GM19240 (cell line): ENCODE results near the gene SEMA6D.

ENCODE experiments used
- DNase-seq: peaks from one replicate; pipeline ENCODE4 v3.0.0; 2011; ENCODE audit warnings: low spot score; ENCODE audit not compliant: insufficient read length

The SEMA6D gene

DNA sequence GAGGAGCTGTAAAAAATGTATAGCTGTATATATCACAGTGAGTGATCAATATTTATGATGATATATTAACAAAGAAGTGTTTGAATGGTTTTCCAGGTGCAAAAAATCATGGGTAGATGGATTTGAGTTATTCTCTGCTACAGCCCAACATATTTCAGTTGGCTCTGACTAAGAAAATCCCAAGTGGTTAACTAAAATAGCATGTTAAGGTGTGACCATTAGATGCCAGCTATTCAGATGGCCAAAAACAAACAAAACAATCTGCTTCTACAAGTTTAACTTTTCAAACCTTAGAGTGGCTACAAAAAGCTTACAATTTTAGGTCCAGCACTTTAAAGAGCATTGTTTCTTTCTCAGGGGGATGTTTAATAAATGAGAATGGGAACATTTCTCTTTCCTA is 67.5 kb downstream of the SEMA6D start:
- no peak for DNase-seq

- DNase-seq: no peak
These were observed 69.1 kb downstream of the SEMA6D start for GRCh38 chr15:47786371-47786770.

DNA sequence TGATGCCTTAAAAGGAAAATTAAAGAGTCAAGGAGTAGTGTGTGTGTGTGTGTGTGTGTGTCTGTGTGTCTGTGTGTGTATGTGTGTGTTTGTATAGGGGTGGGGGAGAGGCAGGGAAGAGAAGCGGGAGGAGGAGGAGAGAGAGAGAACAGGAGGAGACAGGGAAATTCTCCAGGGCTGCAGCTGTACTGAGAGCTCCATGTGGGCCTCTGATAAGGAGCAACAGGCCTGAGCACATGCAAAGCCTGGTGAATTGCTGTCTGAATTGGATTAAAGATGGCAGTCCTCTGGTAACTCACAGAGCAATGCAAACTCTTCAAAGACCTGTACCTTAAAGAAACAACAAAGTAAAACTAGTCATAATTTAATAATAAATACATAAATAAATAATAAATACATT is 70.6 kb downstream of the SEMA6D start:
- no peak for DNase-seq

- DNase-seq: no peak
These were observed 71.4 kb downstream of the SEMA6D start for GRCh38 chr15:47788685-47789084.

GRCh38 chr15:47791161-47791560 is 73.9 kb downstream of the SEMA6D start:
- no peak for DNase-seq

GRCh38 chr15:47792231-47792630 is 74.9 kb downstream of the SEMA6D start:
- DNase-seq: no peak

DNA sequence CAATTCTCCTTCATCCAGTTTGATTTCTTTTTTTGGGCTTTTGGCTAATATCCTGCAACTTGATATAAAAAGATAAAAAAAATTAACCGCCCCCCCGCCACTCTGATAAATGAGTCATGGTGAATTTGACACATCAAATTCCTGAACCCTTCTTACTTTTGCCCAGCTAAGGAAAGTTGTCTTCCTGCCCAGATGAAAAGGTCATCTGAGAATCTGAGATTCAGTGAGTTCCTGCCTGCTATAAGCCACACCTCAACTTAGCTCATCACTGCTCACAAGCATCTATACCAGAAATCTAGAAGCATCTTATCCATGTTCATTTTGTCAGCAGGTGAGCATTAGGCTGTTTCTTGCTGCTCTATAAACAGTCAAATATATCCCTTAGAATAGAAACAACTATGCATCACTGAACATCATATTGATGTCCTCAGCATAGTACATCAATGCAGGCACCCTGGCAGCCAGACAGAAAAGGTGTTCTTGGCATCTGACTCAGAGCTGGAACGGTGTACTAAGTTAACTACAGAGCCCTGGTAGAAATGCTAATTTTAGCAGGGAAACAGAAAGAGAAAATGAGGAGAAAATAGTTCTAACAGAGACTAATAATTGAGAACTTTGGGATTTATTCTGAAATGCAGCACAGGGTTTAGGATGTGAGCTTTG is 77.1 kb downstream of the SEMA6D start:
- DNase-seq: no peak

- DNase-seq: no peak
These were observed 78.6 kb downstream of the SEMA6D start for GRCh38 chr15:47795864-47796263.

- no peak for DNase-seq
These were observed 79.0 kb downstream of the SEMA6D start for GRCh38 chr15:47796339-47796738.

DNA sequence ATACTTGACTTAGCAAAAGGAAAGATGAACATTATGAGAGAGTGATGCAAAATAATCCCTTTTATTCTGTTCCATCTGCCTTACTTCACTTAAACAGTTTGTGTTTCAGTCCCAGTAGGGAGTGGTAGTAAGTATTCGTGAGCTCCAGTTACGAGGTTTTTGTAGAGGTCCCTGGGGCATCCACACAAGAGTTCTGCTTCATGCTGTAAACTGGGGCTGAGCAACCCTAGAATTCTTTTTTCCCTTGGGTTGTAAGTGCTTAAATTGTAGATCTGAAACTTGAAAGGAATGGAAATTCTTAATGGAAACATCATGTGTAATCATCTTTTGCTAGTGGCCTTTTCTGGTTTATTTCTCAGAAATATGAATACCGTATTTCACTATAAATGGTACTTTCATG is 79.5 kb downstream of the SEMA6D start:
- no peak for DNase-seq

DNA sequence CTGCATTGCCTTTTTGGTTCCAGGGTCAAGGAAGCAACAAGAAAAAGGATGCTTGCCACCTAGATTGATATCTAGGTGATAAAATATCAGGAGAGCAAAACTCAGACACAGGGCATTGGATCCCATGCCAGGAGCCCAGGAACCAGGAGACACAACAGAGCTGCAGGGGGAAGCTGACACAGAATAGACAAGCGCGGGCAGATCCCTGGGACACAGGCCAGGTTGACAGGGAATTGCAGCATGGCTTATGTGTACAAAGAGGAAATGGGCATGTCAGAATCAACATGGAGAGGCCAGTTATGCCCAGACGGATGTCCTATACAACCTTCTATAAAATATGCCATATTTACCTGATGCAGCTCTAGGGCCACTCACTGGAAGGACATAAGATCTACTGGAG is 84.2 kb downstream of the SEMA6D start:
- no peak for DNase-seq

DNA sequence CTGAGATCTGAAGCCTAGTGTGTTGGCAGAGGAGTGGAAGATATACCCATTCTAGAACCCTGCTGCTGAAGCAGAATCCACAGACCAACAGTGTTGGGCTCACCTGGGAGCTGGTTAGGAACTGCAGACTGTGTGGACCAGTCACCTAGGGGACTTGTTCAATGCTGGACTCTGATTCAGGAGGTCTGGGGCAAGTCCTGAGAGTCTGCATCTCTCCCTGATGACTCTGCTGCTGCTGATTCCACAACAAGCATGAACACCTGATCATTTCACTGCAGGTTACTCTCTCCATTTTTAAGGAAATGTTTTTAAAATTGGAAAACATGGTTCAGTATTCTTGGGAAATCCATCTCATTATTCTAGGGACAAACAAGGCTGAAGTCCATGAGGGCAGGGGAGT is 84.9 kb downstream of the SEMA6D start:
- DNase-seq: no peak

GRCh38 chr15:47803767-47804166 is 86.5 kb downstream of the SEMA6D start:
- DNase-seq: no peak

DNA sequence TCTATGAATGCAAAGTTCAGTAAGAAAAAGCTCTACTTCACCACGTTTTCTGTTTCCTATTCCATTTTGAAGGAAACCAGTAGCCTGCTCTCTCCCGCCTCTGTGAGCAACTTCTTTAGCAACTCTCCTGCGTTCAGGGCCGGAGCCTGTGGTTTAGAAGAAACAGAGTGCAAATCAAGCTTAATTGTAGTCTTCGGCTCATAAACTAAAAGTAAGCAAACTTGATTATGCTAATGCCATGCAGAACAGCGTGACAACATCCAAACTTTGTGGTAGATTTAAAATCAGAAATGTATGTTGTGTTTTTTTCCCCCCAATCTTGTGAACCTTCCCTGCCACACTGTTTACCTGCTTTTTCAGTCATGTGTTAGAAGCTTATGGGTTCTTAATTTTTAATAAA is 87.4 kb downstream of the SEMA6D start:
- DNase-seq: no peak

DNA sequence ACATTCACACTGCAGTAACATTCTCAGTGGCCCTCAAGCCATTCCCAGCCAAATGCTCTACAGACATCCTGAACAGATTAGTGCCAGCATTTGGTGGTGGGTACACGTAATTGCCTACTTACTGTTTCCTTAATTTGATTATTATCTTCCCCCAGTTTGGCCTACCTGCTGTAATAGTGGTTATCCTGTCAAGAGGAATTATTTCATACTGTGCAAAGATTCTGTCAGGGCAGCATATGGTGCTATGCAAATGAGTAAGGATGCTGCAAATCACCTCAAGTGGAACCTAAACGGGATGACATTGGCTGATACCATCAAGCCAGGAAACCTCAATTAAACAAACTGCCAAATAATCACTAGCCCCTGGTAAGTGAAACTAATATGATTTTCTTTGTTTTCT is 88.7 kb downstream of the SEMA6D start:
- no peak for DNase-seq

- DNase-seq: no peak
These were observed 93.9 kb downstream of the SEMA6D start for GRCh38 chr15:47811172-47811571.

DNA sequence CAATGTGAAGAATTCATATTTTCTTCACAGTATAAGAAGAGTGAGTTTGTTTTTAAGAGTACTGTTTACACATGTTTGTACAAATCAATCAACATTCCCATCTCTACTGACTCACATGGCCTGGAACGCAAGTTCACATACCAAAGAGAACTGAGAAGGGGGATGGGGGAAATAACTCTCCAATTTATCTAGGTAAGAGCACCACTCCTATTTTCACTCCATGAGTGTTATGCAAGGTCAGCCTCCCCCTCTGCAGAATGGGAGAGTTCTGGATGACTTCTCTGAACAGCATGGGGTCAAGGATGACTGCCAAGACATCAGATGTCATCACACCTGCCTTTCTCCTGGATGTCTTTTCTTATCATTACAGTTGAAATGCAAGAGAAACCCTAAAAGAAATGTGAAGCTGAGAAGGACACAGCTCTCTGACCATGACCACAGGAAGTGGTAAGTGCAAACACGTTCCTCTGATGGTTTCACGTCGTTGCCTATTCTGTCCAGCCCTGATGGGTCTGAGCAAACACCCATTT is 95.2 kb downstream of the SEMA6D start:
- DNase-seq: peak; percentile 15

GRCh38 chr15:47813748-47814384 is 96.6 kb downstream of the SEMA6D start:
- DNase-seq: peak; percentile 35

- DNase-seq: no peak
These were observed 97.3 kb downstream of the SEMA6D start for GRCh38 chr15:47814620-47815019.

- no peak for DNase-seq
These were observed 100.8 kb downstream of the SEMA6D start for GRCh38 chr15:47817969-47818548.

DNA sequence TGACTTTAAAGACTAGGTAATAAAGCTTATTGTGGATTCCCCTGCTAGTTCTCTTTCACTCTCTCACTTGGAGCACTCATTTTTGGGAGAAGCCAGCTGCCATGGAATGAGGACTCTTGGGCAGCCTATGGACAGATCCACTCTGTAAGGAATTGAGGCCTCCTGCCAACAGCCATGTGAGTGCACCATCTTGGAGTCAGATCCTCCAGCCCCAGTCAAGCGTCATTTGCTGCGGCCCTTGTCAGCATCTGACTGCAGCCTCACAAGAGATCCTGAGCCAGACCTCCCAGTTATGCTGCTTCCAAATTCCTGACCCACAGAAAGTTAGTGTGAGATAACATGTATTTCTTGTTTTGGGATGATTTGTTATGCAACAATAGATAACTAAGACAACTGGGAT is 101.9 kb downstream of the SEMA6D start:
- DNase-seq: no peak

DNA sequence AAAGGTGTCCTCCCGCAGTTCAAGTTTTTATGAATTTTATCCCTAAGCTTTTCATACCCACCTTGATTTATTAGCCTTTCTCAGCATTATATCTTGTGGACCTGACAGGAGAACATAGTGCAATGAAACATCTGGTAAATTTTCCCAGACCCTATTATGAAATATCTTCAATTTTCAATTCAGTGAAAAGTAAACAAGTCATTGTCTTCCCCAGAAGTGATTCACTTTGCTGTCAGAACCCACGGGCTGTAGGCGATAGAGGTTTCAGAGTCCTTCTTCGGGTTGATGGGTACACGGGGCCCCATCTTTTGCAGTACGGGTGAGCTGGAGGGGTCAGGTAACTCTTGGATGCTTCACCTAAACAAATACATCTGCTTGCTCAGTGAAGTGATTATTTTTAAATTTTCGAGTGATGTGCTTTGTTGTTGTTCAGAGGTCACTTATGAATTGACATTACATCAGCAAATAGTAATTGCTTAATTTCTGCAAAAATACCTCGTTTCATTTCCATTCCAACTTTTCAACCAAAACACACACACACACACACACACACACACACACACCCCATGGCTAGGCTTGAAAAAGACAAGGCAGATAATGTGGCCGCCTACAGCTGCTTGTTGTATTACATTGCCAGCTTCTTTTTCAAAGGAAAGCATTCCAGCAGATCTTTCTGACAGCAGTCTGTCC is 102.9 kb downstream of the SEMA6D start:
- no peak for DNase-seq
